Measurements from ENCODE around the gene KLF2.

- TF ChIP-seq CTCF (IDR thresholded peaks at IDR 0.05; ENCODE audit: low read length) (no peak), EZH2 (optimal IDR thresholded peaks at IDR 0.05; ENCODE audit: low read depth, low read length) (no peak), EZH2phosphoT487 (IDR thresholded peaks at IDR 0.05; ENCODE audit: low read length) (no peak)
Measured at GRCh38 chr19:16375157-16375935, 50.7 kb downstream of the KLF2 start.
